Vagina (tissue), 2 donors: ENCODE results near the gene ATG3.

ENCODE experiments used
- CTCF ChIP-seq, 3 experiments: fragments of 450-650 bp in 2 of 3; fragments of 200-600 bp in 1 of 3; sonication (generic) in 1 of 3; IDR thresholded peaks; one replicate each; pipeline ENCODE4 v1.5.1; 2017 to 2019; ENCODE audit warnings: antibody characterized with exemption in 3 of 3, mild to moderate bottlenecking in 2 of 3, moderate library complexity in 2 of 3
- POLR2A ChIP-seq, 2 donors: fragments of 450-650 bp; IDR thresholded peaks; one replicate each; pipeline ENCODE4 v1.6.1; 2017; ENCODE audit warnings: antibody characterized with exemption in 2 of 2, mild to moderate bottlenecking in 2 of 2, moderate library complexity in 2 of 2
- POLR2AphosphoS5 ChIP-seq, 2 donors: sonication (generic); formaldehyde crosslinking; IDR thresholded peaks; one replicate each; pipeline ENCODE4 v1.9.0; 2017; ENCODE audit warnings: antibody characterized with exemption in 2 of 2, mild to moderate bottlenecking in 2 of 2, low read depth in 1 of 2; ENCODE audit not compliant: insufficient read depth in 1 of 2

- TF ChIP-seq CTCF (IDR thresholded peaks at IDR 0.05) (no peak), POLR2A (IDR thresholded peaks at IDR 0.05) (no peak), POLR2AphosphoS5 (IDR thresholded peaks at IDR 0.05; ENCODE audit: insufficient read depth in 1 of 2, low read depth in 1 of 2) (no peak)
Measured at GRCh38 chr3:112587336-112587735, 25.6 kb upstream of the ATG3 start.
